ENCODE measurements around the gene GCGR. TPM values are rescaled to one million over a fixed set of nuclear protein-coding genes. Genes with fewer than 3 reads are reported as not detected.

Gene GCGR
- total RNA-seq, 1 donor from 2014 or later: not detected

GRCh38 chr17:81859906-81860755, 56.2 kb downstream of the GCGR start, which contains the start of gene P4HB:
Gene P4HB (minus strand): TSS chr17:81860535. CDS start chr17:81860471, 64 bp downstream.
- H3K27ac Mint-ChIP-seq (ENCODE audit: unreplicated experiment): peak within 1 kb of the TSS; percentile 96

GRCh38 chr17:81860756-81861568, 57.0 kb downstream of the GCGR start:
- Mint-ChIP-seq H3K27ac (ENCODE audit: unreplicated experiment) (peak overlapping the region; percentile 96), H3K4me1 (peaks cover 29% of the 10 kb centered on the region), H3K36me3 (ENCODE audit: low read depth) (peaks cover 7% of the 10 kb centered on the region), H3K9me3 (no peaks in the 10 kb centered on the region), H3K4me3 (peak overlapping the region; percentile 96), H3K27me3 (ENCODE audit: low read depth) (peaks cover 9% of the 10 kb centered on the region)
- no peak for TF ChIP-seq CTCF (conservative IDR thresholded peaks at IDR 0.05)
- peak; percentile 97 for DNase-seq (ENCODE audit: low read depth, low spot score)

More at GRCh38 chr17:81859906-81860755, 56.2 kb downstream of the GCGR start, which contains the start of gene P4HB:
- no peak for TF ChIP-seq CTCF (conservative IDR thresholded peaks at IDR 0.05)
- peak; percentile 13 for DNase-seq (ENCODE audit: low read depth, low spot score)
- Mint-ChIP-seq H3K4me3 (peak within 1 kb of the TSS; percentile 96), H3K9me3 (no peaks in the 10 kb centered on the region), H3K36me3 (ENCODE audit: low read depth) (peaks cover 7% of the 10 kb centered on the region), H3K27me3 (ENCODE audit: low read depth) (peaks cover 9% of the 10 kb centered on the region), H3K4me1 (peaks cover 29% of the 10 kb centered on the region)

GRCh38 chr17:81863123-81863675, 59.2 kb downstream of the GCGR start:
- Mint-ChIP-seq H3K9me3 (no peaks in the 10 kb centered on the region), H3K4me3 (peak overlapping the region; percentile 88), H3K4me1 (peaks cover 35% of the 10 kb centered on the region), H3K27me3 (ENCODE audit: low read depth) (peaks cover 18% of the 10 kb centered on the region), H3K27ac (ENCODE audit: unreplicated experiment) (no peak overlapping the region), H3K36me3 (ENCODE audit: low read depth) (peaks cover 7% of the 10 kb centered on the region)
- no peak for TF ChIP-seq CTCF (conservative IDR thresholded peaks at IDR 0.05)
- DNase-seq (ENCODE audit: low read depth, low spot score): no peak

Other genes with a start within 250 kb of the GCGR start
- 89.8 and 97.7 TPM in 2 replicates for gene NPLOC4, start 167.0 kb upstream of the GCGR start, total RNA-seq
- gene TSPAN10, start 167.0 kb upstream of the GCGR start, total RNA-seq: 1.5 and 1.6 TPM in 2 replicates
- gene PDE6G, start 147.6 kb upstream of the GCGR start, total RNA-seq: 0.45 and 0.79 TPM in 2 replicates
- 25.5 and 28.2 TPM in 2 replicates for gene OXLD1, start 137.5 kb upstream of the GCGR start, total RNA-seq
- gene CCDC137, start 137.4 kb upstream of the GCGR start, total RNA-seq: 37.0 and 38.3 TPM in 2 replicates
- 51.0 and 53.7 TPM in 2 replicates for gene ARL16, start 120.4 kb upstream of the GCGR start, total RNA-seq
- gene HGS, start 120.1 kb upstream of the GCGR start, total RNA-seq: 103 and 108 TPM in 2 replicates
- gene MRPL12, start 100.8 kb upstream of the GCGR start, total RNA-seq: 106 TPM in 2 replicates
- gene SLC25A10, start 91.9 kb upstream of the GCGR start, total RNA-seq: 27.1 and 28.8 TPM in 2 replicates
- gene MCRIP1, start 29.1 kb downstream of the GCGR start, total RNA-seq: 189 and 200 TPM in 2 replicates
- gene PPP1R27, start 30.9 kb downstream of the GCGR start, total RNA-seq: not detected in 2 replicates
- 364 and 368 TPM in 2 replicates for gene P4HB, start 56.4 kb downstream of the GCGR start, total RNA-seq
- gene ARHGDIA, start 67.2 kb downstream of the GCGR start, total RNA-seq: 405 and 429 TPM in 2 replicates
- 216 and 217 TPM in 2 replicates for gene ALYREF, start 87.4 kb downstream of the GCGR start, total RNA-seq
- gene ANAPC11, start 87.6 kb downstream of the GCGR start, total RNA-seq: 199 and 200 TPM in 2 replicates
- gene NPB, start 98.1 kb downstream of the GCGR start, total RNA-seq: 0.93 and 1.1 TPM in 2 replicates
- 86.2 and 92.4 TPM in 2 replicates for gene PCYT2, start 107.2 kb downstream of the GCGR start, total RNA-seq
- 25.5 and 26.2 TPM in 2 replicates for gene SIRT7, start 114.0 kb downstream of the GCGR start, total RNA-seq
- 24.1 and 24.2 TPM in 2 replicates for gene MAFG, start 123.6 kb downstream of the GCGR start, total RNA-seq
- 93.0 and 102 TPM in 2 replicates for gene PYCR1, start 133.2 kb downstream of the GCGR start, total RNA-seq
- gene MYADML2, start 143.1 kb downstream of the GCGR start, total RNA-seq: 0.11 TPM in 1 of 2 replicates, not detected in the other
- 5.9 and 6.3 TPM in 2 replicates for gene NOTUM, start 157.0 kb downstream of the GCGR start, total RNA-seq
- gene ASPSCR1, start 173.5 kb downstream of the GCGR start, total RNA-seq: 50.0 and 51.9 TPM in 2 replicates
- gene CENPX, start 218.7 kb downstream of the GCGR start, total RNA-seq: 129 and 135 TPM in 2 replicates
- 55.7 and 63.5 TPM in 2 replicates for gene LRRC45, start 219.2 kb downstream of the GCGR start, total RNA-seq
- 73.6 and 75.0 TPM in 2 replicates for gene RAC3, start 227.5 kb downstream of the GCGR start, total RNA-seq
- 198 and 199 TPM in 2 replicates for gene DCXR, start 233.5 kb downstream of the GCGR start, total RNA-seq
- gene RFNG, start 247.7 kb downstream of the GCGR start, total RNA-seq: 44.5 and 46.0 TPM in 2 replicates
- 154 and 156 TPM in 2 replicates for gene GPS1, start 247.7 kb downstream of the GCGR start, total RNA-seq